ENCODE results near the gene ATXN7L1.

- no peak for TF ChIP-seq FOXK2 (IDR thresholded peaks at IDR 0.05)
- no peak for TF ChIP-seq SUZ12 (IDR thresholded peaks at IDR 0.05)
These were observed 254.2 kb downstream of the ATXN7L1 start for GRCh38 chr7:105622106-105622731.

Data from HEK293T (cell line).